Hepatocyte (in vitro differentiated cells): ENCODE measurements around the gene CENPK. TPM values are rescaled to one million over a fixed set of nuclear protein-coding genes. Genes with fewer than 3 reads are reported as not detected.

Experiments
- DNase-seq: peaks from one replicate; pipeline ENCODE4 v3.0.0-alpha.2; 2016; ENCODE audit warnings: low spot score
- H2AFZ ChIP-seq: fragments of 200-600 bp; sonication (generic); 2 replicates; pipeline ENCODE4 v1.6.0; 2016; ENCODE audit warnings: antibody characterized with exemption, mild to moderate bottlenecking
- H3K27ac ChIP-seq: fragments of 200-600 bp; sonication (generic); 2 replicates; pipeline ENCODE4 v1.5.1; 2016; ENCODE audit warnings: mild to moderate bottlenecking
- H3K27me3 ChIP-seq: fragments of 200-600 bp; sonication (generic); 2 replicates; pipeline ENCODE4 v1.6.1; 2016
- H3K36me3 ChIP-seq: fragments of 200-600 bp; sonication (generic); replicated peaks from 2 replicates; pipeline ENCODE4 v1.5.1; 2016; ENCODE audit warnings: low read depth; ENCODE audit not compliant: insufficient read depth
- H3K4me1 ChIP-seq: fragments of 200-600 bp; sonication (generic); 2 replicates; pipeline ENCODE4 v1.5.1; 2016; ENCODE audit warnings: mild to moderate bottlenecking, moderate library complexity; ENCODE audit not compliant: insufficient read depth
- H3K4me2 ChIP-seq: fragments of 200-600 bp; sonication (generic); 2 replicates; pipeline ENCODE4 v1.6.0; 2016
- H3K4me3 ChIP-seq: fragments of 200-600 bp; sonication (generic); 2 replicates; pipeline ENCODE4 v1.5.1; 2016; ENCODE audit warnings: mild to moderate bottlenecking
- H3K79me2 ChIP-seq: fragments of 200-600 bp; sonication (generic); 2 replicates; pipeline ENCODE4 v1.6.0; 2017; ENCODE audit warnings: mild to moderate bottlenecking
- H3K9me2 ChIP-seq: fragments of 200-600 bp; sonication (generic); replicated peaks from 2 replicates; pipeline ENCODE4 v1.6.0; 2017; ENCODE audit warnings: mild to moderate bottlenecking; ENCODE audit not compliant: insufficient read depth
- H3K9me3 ChIP-seq: fragments of 200-600 bp; sonication (generic); 2 replicates; pipeline ENCODE4 v1.5.1; 2016; ENCODE audit warnings: low read depth, mild to moderate bottlenecking
- H4K20me1 ChIP-seq: fragments of 200-600 bp; sonication (generic); 2 replicates; pipeline ENCODE4 v1.6.0; 2016; ENCODE audit warnings: mild to moderate bottlenecking; ENCODE audit not compliant: insufficient read depth, poor library complexity, severe bottlenecking
- CTCF ChIP-seq: fragments of 200-600 bp; sonication (generic); IDR thresholded peaks from 2 replicates; pipeline ENCODE4 v1.5.1; 2016; ENCODE audit warnings: antibody characterized with exemption, mild to moderate bottlenecking; ENCODE audit not compliant: poor library complexity
- EZH2 ChIP-seq: fragments of 200-600 bp; sonication (generic); IDR thresholded peaks from 2 replicates; pipeline ENCODE4 v1.6.1; 2016; ENCODE audit warnings: antibody characterized with exemption, mild to moderate bottlenecking, borderline replicate concordance
- EZH2phosphoT487 ChIP-seq: fragments of 200-600 bp; sonication (generic); IDR thresholded peaks from one replicate; pipeline ENCODE4 v1.6.1; 2018; ENCODE audit warnings: antibody characterized with exemption, mild to moderate bottlenecking, low read depth, moderate library complexity; ENCODE audit not compliant: unreplicated experiment, severe bottlenecking
- WGBS: methylation state at CpG from one replicate; pipeline ENCODE4 v1.1.6; 2016; ENCODE audit warnings: low lambda C conversion rate; ENCODE audit errors: missing lambda C conversion rate; 5-methylcytosine and 5-hydroxymethylcytosine counted together
- polyA plus RNA-seq: library from polyadenylated mRNA; unstranded; fragments of >200 nt; fragmentation: Nextera tagmentation; extraction: Ambion mirVana; gene quantifications from 2 replicates; pipeline ENCODE4 v1.2.1, GENCODE V29; 2016
- total RNA-seq: library from RNA; depleted of rRNA; stranded (reverse); fragments of >200 nt; gene quantifications from 2 replicates; pipeline ENCODE4 v1.2.3, GENCODE V29; 2014

Gene CENPK
- total and polyA plus RNA-seq, 2 experiments from 2014 or later: 11.4 to 15.5 TPM

GRCh38 chr5:65485405-65485804, 77.6 kb downstream of the CENPK start:
- TF ChIP-seq EZH2phosphoT487 (no peak), CTCF (no peak), EZH2 (no peak)
- H3K4me3 ChIP-seq: no peak overlapping the region
- no peaks in the 10 kb centered on the region for H3K36me3 ChIP-seq
- no peak overlapping the region for H3K4me2 ChIP-seq
- no peak for DNase-seq
- no peaks in the 10 kb centered on the region for H3K79me2 ChIP-seq
- H3K9me3 ChIP-seq: no peaks in the 10 kb centered on the region
- H3K4me1 ChIP-seq: peaks cover 5% of the 10 kb centered on the region
- H3K27me3 ChIP-seq: no peaks in the 10 kb centered on the region
- no peaks in the 10 kb centered on the region for H4K20me1 ChIP-seq
- no peak overlapping the region for H2AFZ ChIP-seq
- no peak overlapping the region for H3K27ac ChIP-seq
- 97% methylated on average over 25 of the region's 28 CpGs for WGBS
- no peaks in the 10 kb centered on the region for H3K9me2 ChIP-seq

GRCh38 chr5:65483546-65484346, 79.2 kb downstream of the CENPK start:
- H3K79me2 ChIP-seq: peaks cover 11% of the 10 kb centered on the region
- WGBS: 26% methylated on average over 3 of the region's 3 CpGs
- no peaks in the 10 kb centered on the region for H3K27me3 ChIP-seq
- H4K20me1 ChIP-seq: no peaks in the 10 kb centered on the region
- H3K9me3 ChIP-seq: no peaks in the 10 kb centered on the region
- peak; percentile 67 for DNase-seq
- H2AFZ ChIP-seq: peak overlapping the region; percentile 63
- H3K9me2 ChIP-seq: no peaks in the 10 kb centered on the region
- H3K4me3 ChIP-seq: peak overlapping the region; percentile 54
- H3K4me1 ChIP-seq: peaks cover 5% of the 10 kb centered on the region
- peak overlapping the region; percentile 87 for H3K4me2 ChIP-seq
- peak overlapping the region; percentile 93 for H3K27ac ChIP-seq
- H3K36me3 ChIP-seq: no peaks in the 10 kb centered on the region
- peak; percentile 70 for TF ChIP-seq CTCF
- no peak for TF ChIP-seq EZH2phosphoT487
- TF ChIP-seq EZH2: no peak

GRCh38 chr5:65482736-65483545, 80.0 kb downstream of the CENPK start:
- WGBS: 3% methylated on average over 12 of the region's 12 CpGs
- Histone ChIP-seq H3K36me3 (no peaks in the 10 kb centered on the region), H3K4me1 (peaks cover 5% of the 10 kb centered on the region), H3K9me2 (no peaks in the 10 kb centered on the region), H3K79me2 (peaks cover 19% of the 10 kb centered on the region), H3K4me3 (peak overlapping the region; percentile 54), H3K27me3 (no peaks in the 10 kb centered on the region), H3K27ac (peak overlapping the region; percentile 93), H3K9me3 (no peaks in the 10 kb centered on the region), H2AFZ (peak overlapping the region; percentile 63), H3K4me2 (peak overlapping the region; percentile 87), H4K20me1 (no peaks in the 10 kb centered on the region)
- TF ChIP-seq EZH2 (no peak), CTCF (no peak), EZH2phosphoT487 (no peak)
- DNase-seq: peak; percentile 53
